ENCODE results near the gene EIF4E1B.

DNA sequence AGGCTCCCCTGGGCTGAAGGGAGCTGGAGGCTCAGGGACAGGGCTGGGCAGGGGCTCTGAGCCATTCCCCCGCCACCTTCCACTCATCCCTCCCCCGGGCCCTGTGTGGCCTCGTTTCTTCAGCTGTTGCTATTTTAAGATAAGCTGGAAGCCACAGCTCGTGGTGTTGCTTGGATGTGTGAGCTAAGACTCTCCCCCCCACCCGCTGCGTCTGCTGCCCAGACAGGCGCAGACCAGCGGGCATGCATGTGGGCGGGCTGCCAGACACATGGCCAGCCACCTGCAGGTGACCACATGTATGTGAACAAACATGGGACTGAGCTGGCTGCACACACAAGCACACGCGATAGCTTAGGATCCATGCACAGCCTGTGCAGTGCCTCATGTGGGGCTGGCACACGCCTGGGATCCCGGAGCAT is 8.8 kb upstream of the EIF4E1B start:
- TF ChIP-seq, protein P1, sequence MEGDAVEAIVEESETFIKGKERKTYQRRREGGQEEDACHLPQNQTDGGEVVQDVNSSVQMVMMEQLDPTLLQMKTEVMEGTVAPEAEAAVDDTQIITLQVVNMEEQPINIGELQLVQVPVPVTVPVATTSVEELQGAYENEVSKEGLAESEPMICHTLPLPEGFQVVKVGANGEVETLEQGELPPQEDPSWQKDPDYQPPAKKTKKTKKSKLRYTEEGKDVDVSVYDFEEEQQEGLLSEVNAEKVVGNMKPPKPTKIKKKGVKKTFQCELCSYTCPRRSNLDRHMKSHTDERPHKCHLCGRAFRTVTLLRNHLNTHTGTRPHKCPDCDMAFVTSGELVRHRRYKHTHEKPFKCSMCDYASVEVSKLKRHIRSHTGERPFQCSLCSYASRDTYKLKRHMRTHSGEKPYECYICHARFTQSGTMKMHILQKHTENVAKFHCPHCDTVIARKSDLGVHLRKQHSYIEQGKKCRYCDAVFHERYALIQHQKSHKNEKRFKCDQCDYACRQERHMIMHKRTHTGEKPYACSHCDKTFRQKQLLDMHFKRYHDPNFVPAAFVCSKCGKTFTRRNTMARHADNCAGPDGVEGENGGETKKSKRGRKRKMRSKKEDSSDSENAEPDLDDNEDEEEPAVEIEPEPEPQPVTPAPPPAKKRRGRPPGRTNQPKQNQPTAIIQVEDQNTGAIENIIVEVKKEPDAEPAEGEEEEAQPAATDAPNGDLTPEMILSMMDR (conservative IDR thresholded peaks at IDR 0.05; ENCODE audit: low read depth, low read length), result no peak
- no peak for TF ChIP-seq EZH2 (IDR thresholded peaks at IDR 0.05; ENCODE audit: borderline replicate concordance, low read depth, low read length, poor library complexity, severe bottlenecking)
